HG03558 (cell line): ENCODE results near the gene MMP12.

Source experiments
- ATAC-seq: cut with Tn5 transposase; IDR thresholded peaks from one replicate; pipeline ENCODE4 v1.9.1; 2021; ENCODE audit warnings: moderate number of reproducible peaks; ENCODE audit not compliant: unreplicated experiment; ENCODE audit errors: extremely low read depth

MMP12 gene

DNA sequence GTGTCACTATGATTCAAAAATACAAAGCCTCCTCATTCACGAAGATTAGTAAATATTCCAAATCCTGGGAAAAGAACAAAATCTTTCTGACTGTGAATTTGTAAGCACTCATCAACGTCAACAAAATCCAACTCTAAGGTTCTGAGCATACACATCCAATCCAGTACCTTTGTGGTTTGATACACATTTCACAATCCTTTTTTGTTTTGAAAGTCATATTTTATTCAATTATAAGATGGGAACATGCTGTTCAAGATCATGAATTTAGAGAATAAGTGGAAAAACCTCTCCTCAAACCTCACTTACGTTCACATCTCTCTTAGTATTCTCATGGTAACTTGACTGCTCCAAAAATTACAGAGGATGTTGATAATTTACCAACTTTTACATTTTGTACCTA is 21.7 kb downstream of the MMP12 start:
- ATAC-seq = no peak

DNA sequence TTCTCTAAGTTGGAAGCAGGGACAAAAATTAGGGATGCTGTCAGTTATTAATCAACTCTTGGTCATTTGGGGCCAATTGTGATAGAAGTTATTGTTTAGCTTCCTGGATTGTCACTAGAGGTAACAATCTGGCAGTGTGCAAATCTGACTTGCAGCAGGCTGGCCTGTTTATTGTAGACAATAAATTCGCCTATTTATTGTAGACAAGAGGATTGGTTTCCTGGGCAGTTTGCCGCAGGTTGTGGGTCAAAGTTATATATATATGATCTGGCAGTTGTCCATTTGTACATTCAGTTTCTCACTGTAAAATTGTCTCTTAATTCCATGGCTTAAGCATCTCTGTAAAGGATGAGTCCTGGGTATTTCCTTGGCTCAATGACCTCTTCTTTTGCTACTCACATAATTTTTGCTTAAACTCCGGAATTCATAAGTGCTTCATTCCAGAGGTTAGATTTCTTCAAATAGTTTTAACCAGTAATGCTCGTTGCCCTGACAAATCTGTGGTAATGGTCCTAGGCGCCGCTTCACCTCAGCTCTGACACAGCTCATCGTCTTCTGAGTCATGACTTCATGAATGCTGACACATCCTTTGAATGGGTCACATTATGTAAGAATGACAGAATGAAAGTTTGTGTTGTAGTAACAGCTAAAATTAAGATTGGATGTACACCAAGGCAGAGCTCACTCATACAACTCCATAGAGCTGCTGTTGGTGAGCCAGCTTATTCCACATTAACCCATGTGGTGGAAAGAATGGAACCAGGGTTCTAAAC is 23.6 kb downstream of the MMP12 start:
- no peak for ATAC-seq

DNA sequence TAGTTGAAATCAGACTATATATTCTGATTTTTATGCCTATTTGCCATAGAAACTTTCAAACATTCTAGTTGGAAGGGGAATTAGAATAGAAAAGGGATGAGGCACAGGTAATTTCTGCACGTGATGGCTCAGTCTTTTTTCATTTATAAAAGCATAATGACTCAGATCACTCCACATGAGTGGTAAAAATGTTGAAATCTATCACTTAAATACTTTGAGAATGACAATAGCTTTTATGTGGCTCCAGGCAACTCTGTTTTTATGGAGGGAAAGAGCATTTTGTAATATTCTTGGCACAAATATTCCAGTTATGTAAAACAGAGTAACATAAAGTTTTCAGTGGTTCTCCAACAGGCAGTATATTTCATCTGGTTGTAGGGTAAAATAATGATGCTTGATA is 25.5 kb downstream of the MMP12 start:
- no peak for ATAC-seq

DNA sequence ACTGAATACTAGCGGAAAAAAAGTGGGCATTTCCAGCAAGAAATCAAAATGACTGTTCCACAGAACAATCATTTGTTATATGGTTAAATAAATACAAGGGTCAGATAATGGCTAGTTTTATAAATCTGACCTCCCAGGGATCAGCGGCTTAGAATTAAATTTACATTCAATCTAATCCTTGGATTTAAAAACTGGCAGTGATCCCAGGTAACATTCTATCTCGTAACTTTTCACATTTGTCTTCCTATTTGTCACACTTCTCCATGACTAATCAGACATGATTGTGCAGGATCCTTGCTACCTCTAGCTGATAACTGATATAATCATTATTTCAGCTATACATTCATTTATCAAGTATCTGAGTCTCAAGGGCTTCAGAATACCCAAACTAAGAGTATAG is 28.5 kb downstream of the MMP12 start:
- no peak for ATAC-seq

DNA sequence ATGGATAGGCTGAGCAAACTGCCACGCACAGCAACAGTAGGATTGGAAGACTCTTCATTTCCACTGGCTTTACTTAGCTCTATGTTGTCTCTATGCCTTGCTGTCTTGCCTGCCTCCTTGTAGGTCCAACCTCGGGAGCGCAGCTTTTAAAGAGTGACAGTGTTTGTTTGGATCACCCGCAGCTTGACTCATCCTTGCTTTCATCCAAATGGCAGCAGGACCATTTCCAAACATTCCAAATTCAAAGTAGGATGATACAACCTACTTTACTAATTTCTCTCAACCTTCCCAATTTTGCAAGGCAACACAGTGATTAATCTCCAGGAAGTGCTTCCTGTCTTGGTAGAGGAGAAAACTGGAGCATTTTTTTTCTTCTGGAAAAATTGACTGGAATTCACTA is 31.3 kb downstream of the MMP12 start, which contains the start of gene MMP3:
TSS of gene MMP3 (minus strand) at position 121 of the 400 bp plus-strand sequence. CDS start at position 58, 63 bp downstream.
- ATAC-seq = no peak

DNA sequence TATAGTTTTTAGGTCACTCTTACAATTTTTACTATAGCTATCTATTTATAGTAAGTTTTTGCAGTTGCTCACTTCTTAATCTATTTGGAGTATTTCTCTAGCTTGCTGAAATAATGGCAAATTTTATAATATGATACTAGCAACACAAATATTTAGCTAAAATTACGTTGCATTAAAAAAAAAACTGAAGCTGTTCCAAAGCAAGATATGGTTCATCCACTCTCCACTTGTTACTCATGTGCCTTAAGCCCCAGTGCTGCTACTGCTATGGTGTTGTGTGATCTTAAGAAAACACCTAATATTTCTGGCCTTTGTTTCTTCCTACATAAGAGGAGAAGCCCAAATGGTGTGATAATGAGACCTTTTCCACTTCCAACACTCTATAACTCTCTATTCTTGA is 31.9 kb downstream of the MMP12 start:
- no peak for ATAC-seq

DNA sequence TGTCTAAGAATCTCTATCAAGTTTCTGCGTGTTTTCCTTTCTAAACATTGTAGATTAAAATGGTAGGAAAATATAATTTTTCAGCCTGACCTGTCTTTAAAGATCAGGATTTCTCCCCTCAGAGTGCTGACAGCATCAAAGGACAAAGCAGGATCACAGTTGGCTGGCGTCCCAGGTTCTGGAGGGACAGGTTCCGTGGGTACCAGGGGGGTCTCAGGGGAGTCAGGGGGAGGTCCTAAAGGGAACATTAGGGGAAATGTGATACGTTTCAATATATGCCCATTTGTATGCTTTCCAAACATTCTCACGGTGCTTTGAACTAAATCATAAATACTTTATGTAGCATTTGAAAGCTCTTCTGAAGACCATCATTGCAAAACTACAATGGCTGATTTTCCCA is 34.8 kb downstream of the MMP12 start:
- ATAC-seq = no peak

DNA sequence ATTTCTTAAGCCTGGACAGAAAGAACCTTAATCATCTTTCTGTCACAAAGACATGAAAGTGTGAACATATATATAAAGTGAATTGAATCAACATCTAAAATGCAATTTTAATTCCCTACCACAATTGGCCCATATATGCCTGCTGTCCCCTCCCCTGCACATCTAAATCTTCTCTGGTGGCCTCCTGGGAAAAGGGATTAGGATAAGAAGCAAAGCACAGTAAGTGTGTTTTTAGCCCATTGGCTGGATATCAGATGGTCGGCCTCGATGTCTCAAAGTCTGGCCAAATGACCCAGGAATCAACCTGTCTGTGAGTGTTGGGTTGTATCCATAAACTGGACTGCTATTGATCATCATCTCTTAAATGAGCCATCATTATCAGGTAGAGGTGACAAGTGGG is 37.1 kb downstream of the MMP12 start:
- ATAC-seq = no peak

DNA sequence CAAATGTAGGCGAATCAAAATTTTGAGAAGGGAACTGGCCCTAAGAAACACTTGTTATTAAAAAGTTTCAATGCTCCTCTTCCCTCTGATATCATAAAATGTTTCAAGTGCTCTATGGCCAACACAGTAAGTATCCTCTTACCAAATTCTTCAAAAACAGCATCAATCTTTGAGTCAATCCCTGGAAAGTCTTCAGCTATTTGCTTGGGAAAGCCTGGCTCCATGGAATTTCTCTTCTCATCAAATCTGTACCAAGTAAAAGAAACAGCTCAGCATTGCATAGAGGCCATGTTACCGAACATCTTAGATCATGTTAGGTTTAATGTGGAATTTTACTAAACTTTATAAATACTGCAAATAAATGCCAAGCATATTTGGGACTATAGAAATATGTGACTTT is 37.6 kb downstream of the MMP12 start:
- ATAC-seq = no peak

DNA sequence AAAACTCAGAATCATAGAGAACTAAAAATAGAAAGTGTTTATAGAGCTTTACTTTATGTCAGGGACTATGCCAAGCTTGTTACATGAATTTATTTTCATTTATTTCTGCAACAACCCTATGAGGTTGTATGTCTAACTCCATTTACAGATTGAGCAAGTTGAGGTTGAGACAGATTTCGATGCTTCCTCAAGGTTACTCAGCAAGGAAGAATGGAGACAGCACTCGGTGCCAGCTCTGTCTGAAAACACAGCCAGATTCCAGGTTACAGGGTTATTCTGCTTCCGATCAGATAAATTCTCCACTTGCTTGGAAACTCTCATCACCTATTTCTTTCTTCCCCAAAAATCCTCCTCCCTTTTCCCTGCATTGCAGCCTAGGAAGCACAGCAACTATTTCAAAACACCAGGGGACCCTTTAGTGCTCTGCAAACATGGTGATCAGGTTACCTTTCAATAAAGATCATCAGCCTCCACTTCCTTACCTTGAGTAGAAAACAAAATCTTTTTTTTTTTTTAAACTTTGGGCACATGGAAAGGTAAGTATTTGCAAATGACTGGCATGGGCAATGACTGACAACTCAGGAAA is 38.4 kb downstream of the MMP12 start:
- no peak for ATAC-seq

DNA sequence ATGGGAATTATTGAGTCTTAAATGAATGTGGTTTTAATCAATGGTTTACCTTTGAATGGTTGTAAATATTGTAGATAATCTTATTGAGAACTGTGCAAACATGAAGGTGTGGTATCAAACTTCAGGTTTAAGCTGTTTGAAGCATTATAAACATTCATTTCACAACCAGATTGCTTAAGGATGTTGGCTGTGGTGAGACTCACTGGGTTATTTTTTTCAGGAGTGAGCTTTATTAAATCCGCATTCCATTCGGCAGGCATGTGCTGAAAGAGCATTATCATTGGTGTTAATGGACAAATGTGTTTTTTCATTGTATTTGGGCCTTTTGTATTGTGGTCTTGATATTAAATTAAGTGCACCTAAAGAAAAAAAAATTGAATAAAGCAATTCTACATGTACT is 41.1 kb downstream of the MMP12 start:
- ATAC-seq = no peak

DNA sequence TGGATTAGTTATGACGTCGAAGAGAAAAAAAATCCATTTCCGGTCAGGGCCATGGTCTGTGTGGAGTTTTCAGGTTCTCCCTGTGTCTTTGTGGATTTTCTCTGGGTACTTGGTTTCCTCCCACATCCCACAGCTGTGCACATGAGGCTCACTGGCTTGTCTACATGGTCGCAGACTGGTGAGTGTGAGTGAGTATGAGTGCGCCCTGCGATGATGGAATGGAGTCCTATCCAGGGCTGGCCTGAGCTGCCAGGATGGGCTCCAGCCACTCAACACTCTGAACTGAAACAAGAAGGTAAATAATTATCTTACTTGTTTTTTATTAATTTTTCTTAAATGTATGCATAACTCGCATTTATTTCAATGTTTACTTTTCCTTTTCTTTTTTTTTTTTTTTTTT is 42.2 kb downstream of the MMP12 start:
- ATAC-seq = no peak

DNA sequence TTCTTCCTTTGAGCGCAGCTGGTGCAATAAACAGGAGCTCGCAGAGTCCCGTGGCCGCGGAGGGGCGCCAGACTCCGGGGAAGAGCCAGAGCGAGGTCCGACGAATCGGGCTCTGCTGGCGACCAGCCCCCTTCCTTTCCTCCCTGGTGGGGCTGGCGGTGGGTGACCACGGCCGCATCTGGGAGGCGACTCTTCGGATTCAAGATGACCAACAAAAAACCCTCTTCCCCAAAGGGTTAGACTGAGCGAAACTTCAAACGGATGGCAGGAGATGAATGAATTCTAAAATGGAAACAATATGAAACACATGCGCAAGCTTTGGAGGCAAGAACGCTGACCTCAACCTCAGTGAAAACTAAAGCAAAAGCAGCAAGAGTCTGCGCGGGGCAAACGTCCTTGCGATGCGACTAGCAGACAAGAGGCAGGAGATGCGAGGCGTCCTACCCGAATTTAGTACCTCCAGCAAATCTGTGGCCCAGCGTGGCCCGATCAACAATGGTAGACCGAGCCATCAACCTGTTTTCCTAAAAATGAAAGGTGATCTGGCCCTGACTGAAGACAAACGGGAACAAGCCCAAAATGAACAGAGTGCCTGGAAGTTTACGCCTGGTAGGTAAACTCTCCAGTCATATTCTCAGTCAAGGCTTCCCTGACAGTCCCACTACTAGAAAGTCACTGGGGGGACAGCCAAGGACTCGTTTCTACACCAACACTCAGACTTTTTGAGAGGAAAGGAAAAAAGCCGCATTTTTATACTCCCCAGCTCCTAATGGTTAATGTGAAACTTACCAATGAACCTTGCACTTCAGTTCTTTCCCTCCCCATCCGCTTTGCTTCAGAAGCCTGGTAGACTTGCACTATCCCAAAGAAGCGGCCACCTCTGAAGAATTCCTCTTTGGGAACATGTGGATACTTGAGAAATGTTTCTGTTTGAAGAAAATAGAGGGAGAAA is 43.0 kb downstream of the MMP12 start:
- no peak for ATAC-seq

DNA sequence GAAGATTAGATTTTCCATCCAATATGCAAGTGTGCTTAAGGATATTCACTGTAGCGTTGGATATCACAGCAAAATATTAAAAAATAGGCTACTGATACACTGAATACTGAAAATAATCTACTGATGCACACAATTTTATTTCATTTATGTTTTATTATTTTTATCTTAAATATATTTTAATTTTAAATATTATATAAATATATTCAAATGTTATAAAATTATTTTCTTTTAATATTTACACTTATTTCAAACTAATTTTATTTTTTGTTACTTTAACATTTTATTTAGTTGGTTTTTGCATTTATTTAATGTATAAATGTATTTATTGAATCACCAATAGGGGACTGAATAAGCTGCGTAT is 43.7 kb downstream of the MMP12 start:
- no peak for ATAC-seq

DNA sequence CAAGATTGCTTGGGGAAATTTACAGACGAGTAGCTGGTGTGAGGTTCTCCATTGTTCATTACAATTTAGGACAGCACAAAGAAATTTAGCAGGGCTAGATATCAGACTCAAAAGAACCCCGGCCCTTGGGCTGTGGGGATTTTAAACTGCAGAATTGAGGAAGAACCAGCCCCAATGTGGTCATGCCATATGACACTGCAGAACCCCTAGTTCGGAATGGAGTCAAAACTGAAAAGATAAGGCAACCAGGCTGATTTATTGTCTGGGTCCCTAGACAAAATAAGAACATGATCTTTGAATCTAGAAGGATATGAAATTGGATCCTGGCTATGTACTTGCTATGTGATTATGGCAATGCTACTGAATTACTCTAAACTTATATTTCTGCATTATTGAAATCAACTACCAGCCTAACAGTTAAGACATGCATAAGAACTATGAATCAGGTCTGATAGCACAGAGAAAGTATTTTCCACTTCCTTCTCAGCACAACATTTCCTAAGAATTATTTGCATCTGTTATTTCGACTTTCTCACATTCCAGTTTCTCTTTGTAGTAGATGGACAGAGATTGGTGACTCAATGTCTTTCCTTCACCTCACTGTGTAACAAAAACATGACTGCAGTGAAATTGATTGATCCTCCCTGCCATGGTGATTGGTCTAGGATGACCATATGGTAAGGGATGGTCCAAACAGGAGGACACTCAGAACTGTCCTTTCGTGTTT is 44.6 kb downstream of the MMP12 start:
- ATAC-seq = no peak

DNA sequence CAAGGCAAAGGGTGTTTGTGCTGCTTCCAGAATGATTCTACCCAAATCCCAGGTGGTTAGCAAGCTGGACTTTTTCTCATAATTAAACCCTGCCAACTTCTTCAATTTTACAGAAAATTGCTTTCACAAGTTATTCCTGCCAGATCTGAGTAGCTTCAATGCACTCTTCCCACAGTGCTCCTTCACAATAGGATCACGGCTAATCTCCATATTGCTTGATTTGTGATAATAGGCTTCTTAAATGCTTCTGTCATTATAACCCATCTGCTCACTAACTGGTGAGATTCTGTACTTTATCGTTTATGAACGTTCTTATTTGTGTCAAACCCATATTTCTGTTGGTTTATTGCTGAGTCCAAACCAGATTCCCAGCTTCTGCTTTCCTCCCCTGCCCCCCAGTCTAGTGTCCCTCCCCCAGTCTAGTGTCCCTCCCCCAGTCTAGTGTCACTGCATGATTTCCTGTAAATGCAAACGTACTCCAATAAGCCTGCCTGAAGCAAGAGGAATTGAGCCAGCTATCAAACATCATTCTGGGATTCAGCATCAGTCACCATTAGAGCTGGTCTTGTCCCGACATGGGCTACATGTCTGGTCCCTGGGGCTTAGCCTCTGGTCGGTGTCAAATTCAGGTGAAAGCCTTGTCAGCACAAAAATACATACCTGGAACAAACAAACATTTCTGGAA is 45.3 kb downstream of the MMP12 start:
- no peak for ATAC-seq

DNA sequence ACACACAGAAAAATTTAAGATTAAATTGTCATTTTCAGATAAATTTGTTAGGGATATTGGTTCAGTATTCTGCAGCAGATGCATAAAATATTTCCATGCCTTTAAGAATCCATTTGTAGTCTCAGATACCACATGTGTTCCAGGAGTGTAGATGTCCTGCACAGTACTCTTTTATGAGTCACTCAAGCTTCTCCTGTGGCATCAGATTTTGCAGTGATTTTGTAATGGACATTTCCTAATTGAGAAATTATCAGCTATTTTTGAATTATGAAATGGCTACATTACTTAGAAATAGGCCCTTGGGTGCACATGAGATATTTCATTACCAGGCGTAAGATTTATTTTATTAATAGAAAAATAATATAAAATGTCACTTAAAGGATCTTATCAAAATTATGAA is 50.2 kb downstream of the MMP12 start:
- no peak for ATAC-seq

DNA sequence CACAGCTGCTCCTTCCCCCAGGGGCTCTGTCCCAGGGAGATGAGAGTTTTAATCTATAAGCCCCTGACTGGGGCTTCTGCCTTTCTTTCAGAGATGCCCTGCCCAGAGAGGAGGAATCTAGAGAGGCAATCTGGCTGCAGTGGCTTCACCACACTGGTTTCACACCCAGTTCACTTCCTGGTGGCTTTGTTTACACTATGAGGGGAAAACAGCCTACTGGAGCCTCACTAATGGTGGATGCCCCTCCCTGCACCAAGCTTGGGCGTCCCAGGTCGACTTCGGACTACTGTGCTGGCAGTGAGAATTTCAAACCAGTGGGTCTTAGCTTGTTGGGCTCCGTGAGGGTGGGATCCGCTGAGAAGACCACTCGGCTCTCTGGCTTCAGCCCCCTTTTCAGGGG is 55.3 kb downstream of the MMP12 start:
- no peak for ATAC-seq

DNA sequence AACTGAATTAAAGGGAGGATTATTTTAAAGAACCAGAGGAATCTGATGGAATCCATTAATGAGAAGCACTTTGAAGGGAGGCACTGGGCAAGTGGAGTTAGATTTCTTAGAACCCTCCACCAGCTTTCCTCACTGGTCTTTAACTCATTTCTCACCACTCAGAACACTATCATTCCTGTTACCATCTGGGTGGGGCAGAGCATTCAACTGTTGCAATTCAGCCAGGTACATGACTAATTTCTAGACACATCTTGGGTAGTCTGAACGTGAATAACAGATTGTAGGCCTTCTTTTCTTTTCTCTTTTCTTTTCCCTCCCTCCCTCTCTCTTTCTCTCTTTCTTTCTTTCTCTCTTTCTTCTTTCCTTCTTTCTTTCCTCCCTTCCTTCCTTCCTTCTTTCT is 61.3 kb downstream of the MMP12 start:
- ATAC-seq = no peak
